Lower leg skin (tissue), 3 donors: ENCODE measurements around the gene ADARB1.

Source experiments
- CTCF ChIP-seq, 3 donors: fragments of 450-650 bp; IDR thresholded peaks; one replicate each; pipeline ENCODE4 v1.5.1; 2016; ENCODE audit warnings: antibody characterized with exemption in 3 of 3, mild to moderate bottlenecking in 3 of 3, moderate library complexity in 2 of 3
- POLR2A ChIP-seq, 2 donors: fragments of 450-650 bp; IDR thresholded peaks; one replicate each; pipeline ENCODE4 v1.6.1; 2016 to 2017; ENCODE audit warnings: antibody characterized with exemption in 2 of 2, mild to moderate bottlenecking in 1 of 2, moderate library complexity in 1 of 2

DNA sequence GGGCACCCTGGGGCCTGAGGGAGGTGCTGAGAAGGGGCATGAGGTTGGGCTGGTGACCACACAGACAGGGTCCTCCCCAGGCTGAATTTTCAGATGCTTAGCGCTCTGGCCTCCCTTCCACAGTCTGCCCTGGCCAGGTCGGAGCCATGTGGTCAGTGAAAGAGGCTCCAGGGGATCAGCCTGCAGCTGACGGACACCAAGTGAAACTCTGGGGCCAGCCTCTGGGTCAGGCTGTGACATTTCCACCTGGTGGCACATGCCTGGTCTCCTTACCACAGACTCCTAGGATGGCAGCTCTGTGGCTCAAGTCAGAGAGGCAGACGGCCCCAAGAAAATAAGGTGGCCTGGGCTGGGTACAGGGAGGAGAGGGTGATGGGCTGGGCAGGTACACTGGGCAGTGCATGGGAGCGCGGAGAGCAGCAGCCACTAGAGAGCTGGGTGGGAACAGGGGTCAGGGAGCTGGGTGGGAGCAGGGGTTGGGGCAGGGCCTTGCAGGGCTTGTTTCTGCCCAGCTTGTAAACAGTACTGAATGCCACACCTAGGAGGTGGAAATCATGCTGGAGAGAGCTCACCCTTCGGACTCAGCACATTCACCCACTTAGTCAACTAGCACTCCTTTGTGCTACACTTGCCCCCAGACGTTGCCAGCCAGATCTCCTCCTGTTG lies 20.7 kb upstream of the ADARB1 start:
- TF ChIP-seq CTCF (IDR thresholded peaks at IDR 0.05) (no peak), POLR2A (IDR thresholded peaks at IDR 0.05) (no peak)
